Brain microvascular endothelial cell (primary cell): ENCODE measurements around the gene MARCHF3.

Source experiments
- DNase-seq: peaks from one replicate; pipeline ENCODE4 v3.0.0-alpha.2; 2020
- H3K27ac ChIP-seq: fragments of 250-450 bp; sonication (Bioruptor Pico); 2 replicates; pipeline ENCODE4 v1.5.1; 2020; ENCODE audit warnings: mild to moderate bottlenecking, moderate library complexity
- H3K27me3 ChIP-seq: fragments of 250-450 bp; sonication (Bioruptor Pico); replicated peaks from 2 replicates; pipeline ENCODE4 v1.5.1; 2020; ENCODE audit warnings: mild to moderate bottlenecking
- H3K36me3 ChIP-seq: fragments of 250-450 bp; sonication (Bioruptor Pico); replicated peaks from 2 replicates; pipeline ENCODE4 v1.5.1; 2020; ENCODE audit warnings: mild to moderate bottlenecking
- H3K4me3 ChIP-seq: 2 replicates; pipeline ENCODE4 v1.5.1; 2011; ENCODE audit warnings: low read depth, mild to moderate bottlenecking, control low read depth, low read length, moderate library complexity
- in situ Hi-C: cut with HindIII; loops from 2 replicates; pipeline ENCODE4 v1.10.0; 2017; ENCODE audit warnings: low sequenced_read_pairs, low pct_ligation_motif_present
- TF ChIP-seq, protein P1 (sequence below): IDR thresholded peaks from 2 replicates; pipeline ENCODE4 v1.5.1; 2011; ENCODE audit warnings: low read depth, mild to moderate bottlenecking, moderate library complexity, low read length, control low read depth, inconsistent platforms; ENCODE audit errors: missing control alignments

The MARCHF3 gene

DNA sequence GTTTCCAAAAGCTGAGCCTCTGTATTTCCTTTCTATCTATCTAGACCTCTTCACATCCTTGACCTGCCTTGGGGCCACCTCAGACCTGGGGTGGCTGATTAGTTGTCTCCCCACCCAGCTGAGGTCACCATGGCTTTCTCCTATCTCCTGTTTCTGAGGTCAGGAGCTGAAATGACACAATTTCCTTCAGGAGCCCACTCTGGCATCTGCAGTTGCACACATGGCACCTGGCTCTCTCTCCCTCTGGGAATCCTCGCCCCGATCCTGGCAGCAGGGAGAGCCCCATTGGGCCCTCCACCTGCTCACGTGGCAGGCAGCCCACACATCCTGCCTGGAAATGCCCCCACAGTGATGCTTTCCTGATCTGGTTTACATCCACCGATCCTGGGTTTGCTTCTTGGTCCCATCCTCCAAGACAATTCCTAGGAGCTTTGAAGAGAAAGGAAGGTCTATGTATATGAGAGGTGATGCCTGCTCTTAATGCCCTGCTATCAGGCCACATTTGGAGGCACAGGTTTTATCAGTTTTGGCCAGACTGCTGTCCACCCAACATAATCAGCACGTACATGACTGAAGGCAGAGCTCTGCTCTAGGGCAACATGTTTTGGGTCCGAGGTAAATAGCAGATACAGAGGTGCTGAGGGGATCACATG, 53.7 kb downstream of the MARCHF3 start:
- TF ChIP-seq, protein P1, sequence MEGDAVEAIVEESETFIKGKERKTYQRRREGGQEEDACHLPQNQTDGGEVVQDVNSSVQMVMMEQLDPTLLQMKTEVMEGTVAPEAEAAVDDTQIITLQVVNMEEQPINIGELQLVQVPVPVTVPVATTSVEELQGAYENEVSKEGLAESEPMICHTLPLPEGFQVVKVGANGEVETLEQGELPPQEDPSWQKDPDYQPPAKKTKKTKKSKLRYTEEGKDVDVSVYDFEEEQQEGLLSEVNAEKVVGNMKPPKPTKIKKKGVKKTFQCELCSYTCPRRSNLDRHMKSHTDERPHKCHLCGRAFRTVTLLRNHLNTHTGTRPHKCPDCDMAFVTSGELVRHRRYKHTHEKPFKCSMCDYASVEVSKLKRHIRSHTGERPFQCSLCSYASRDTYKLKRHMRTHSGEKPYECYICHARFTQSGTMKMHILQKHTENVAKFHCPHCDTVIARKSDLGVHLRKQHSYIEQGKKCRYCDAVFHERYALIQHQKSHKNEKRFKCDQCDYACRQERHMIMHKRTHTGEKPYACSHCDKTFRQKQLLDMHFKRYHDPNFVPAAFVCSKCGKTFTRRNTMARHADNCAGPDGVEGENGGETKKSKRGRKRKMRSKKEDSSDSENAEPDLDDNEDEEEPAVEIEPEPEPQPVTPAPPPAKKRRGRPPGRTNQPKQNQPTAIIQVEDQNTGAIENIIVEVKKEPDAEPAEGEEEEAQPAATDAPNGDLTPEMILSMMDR: no peak
- no peak overlapping the region for H3K27ac ChIP-seq
- in situ Hi-C loops: no loop called here
- no peaks in the 10 kb centered on the region for H3K36me3 ChIP-seq
- H3K4me3 ChIP-seq: no peak overlapping the region
- no peaks in the 10 kb centered on the region for H3K27me3 ChIP-seq
- no peak for DNase-seq

DNA sequence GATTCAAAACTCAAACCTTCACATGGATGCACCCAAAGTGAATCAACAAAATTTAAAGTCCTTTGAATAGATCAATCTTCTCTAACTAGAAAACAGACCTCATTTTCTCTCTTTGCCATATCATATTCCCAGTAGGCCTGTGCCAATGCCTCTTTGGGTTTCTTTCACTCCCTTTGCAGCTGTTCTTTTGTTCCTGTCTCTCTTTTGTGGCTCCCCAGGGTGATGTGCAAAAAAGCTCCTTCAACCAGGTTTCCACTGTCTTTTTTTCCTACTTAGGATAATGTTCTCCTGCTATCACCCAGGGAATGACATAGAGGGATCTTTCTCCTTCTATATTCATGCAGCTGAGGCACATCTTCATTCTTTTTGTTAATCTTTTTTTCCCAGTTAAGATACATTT, 54.6 kb downstream of the MARCHF3 start:
- no peak overlapping the region for H3K27ac ChIP-seq
- H3K36me3 ChIP-seq: no peaks in the 10 kb centered on the region
- in situ Hi-C loops: no loop called here
- no peak for DNase-seq
- no peak overlapping the region for H3K4me3 ChIP-seq
- TF ChIP-seq, protein P1: no peak
- no peaks in the 10 kb centered on the region for H3K27me3 ChIP-seq

DNA sequence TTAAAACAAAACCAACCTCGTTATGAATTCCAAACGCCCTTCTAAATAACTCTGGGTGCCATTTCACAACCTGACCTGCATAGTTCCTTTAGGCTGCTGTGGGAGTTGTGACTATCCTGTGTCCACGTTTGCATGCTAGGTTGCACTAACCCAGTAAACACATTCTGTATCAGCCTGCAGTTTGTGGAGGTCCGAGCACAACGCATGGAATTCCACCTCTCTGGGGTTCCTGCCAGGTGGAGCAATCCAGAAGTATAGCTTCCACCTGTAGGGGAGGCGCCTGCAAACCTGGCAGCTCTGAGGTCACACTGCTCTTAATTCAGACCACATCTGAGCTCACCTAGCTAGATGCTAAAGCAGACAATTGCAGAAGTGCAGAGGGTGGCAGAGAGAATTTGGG, 57.2 kb downstream of the MARCHF3 start:
- in situ Hi-C loops: no loop called here
- no peaks in the 10 kb centered on the region for H3K36me3 ChIP-seq
- no peak overlapping the region for H3K27ac ChIP-seq

DNA sequence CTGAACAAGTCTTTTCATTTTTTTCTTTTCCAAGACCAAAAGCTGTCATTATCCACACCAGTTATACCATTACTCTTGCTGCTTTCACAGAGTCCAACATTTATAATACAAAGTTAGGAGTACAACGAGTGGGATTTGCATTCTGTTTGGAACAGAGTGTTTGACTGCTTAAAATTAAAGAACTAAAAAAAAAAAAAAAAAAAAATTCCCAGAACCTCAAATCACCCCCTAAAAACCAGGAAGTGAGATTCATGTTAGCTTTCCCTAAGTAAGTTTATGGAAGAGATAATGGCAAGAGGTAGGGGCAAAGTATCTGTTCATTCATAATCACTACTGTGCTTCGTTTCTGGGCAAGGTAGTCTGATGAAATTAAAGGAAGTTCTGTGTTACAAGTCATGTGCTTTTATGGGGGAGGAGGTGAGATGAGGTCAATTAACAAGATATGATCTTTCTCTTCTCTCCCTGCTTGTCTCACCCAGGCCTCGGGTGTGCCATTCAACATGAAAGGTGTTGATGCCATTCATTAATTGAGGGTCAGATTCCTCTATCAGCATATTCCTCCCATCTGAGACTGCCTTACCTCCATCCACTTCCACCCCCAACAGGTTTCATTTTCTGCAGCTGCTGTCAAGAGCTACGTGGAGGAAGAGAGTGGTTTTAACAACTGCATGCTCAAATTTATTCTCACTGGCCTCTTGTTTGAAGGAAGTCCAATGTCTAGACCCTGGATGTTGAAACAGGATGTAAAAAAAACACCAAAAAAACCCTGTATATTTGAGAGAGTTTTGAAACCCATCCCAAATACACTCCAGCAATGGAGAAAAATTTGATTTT, 58.1 kb downstream of the MARCHF3 start:
- TF ChIP-seq, protein P1: no peak
- H3K4me3 ChIP-seq: no peak overlapping the region
- H3K27me3 ChIP-seq: no peaks in the 10 kb centered on the region
- H3K27ac ChIP-seq: no peak overlapping the region
- in situ Hi-C loops: no loop called here
- DNase-seq: no peak
- H3K36me3 ChIP-seq: no peaks in the 10 kb centered on the region

More for the DNA sequence above, 57.2 kb downstream of the MARCHF3 start:
- Histone ChIP-seq H3K27me3 (no peaks in the 10 kb centered on the region), H3K4me3 (no peak overlapping the region)
- TF ChIP-seq, protein P1: no peak
- DNase-seq: no peak

DNA sequence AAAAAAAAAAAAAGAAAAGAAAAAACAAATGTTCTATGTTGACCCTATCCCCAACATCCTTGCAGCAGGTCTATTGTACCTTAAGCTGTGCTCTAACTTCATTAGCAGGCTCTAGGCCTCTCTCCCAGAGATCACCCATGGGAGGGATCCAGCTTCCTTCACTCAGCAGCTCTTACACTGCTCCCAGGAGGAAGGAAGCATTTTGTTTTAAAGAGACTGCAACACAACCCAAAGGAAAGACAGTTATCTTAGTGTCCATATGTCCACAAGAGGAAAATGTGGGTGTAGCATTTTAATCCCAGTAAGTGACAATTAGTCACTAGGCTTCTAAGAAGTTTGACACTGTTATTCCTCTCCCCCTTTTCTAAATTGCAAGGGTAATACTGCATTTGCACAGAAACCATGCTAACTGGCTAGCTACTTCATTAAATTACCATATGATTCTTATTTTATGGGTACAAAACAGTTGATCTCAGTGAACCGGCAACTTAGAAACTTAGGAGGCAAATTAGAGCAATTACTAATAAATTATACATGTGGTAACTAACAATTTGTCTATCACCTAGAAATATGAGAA, 58.8 kb downstream of the MARCHF3 start:
- in situ Hi-C loops: no loop called here
- TF ChIP-seq, protein P1: no peak
- Histone ChIP-seq H3K27me3 (no peaks in the 10 kb centered on the region), H3K27ac (no peak overlapping the region), H3K36me3 (no peaks in the 10 kb centered on the region), H3K4me3 (no peak overlapping the region)
- DNase-seq: no peak
